Erythroblast (primary cell): ENCODE measurements around the gene ZNF428.

Source experiments
- GATA1 ChIP-seq: IDR thresholded peaks from 2 replicates; pipeline ENCODE4 v1.6.1; 2011; ENCODE audit warnings: low read depth, mild to moderate bottlenecking, control low read depth, low read length, moderate library complexity
- POLR2A ChIP-seq: IDR thresholded peaks from 2 replicates; pipeline ENCODE4 v1.6.1; 2011; ENCODE audit warnings: mild to moderate bottlenecking, low read length

DNA sequence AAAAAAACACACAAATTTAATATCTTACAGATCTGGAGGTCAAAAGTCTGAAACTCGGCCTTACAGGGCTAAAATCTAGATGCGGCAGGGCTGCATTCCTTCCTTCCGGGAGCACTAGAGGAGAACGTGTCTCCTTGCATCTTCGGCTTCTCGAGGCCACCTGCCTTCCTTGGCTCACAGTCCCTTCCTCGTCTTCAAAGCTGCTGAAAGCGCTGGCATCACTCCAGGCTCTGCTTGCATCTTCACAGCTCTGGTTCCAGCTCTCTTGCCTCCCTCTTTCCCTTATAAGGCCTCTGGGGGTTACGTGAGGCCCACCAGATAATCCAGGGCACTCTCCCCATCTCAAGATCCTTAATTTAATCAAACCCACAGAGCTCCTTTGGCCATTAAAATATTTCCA, 54.6 kb downstream of the ZNF428 start:
- TF ChIP-seq POLR2A (no peak), GATA1 (no peak)
